ENCODE results near the gene IQCK.
"Not testable (repeated sequence)": the region's sequence is repeated elsewhere in the genome, so short reads cannot be mapped to it uniquely, and the experiment has no call there.

IQCK gene

GRCh38 chr16:19783363-19784182, 65.5 kb downstream of the IQCK start:
- Mint-ChIP-seq H3K4me1 (no peaks in the 10 kb centered on the region), H3K27me3 (no peaks in the 10 kb centered on the region), H3K27ac (peak overlapping the region in 1 of 2 donors; percentile 44), H3K4me3 (no peak overlapping the region), H3K9me3 (no peaks in the 10 kb centered on the region)
- DNase-seq = no peak
- ATAC-seq = no peak

GRCh38 chr16:19784183-19784736, 66.2 kb downstream of the IQCK start:
- ATAC-seq (no peak), DNase-seq (no peak)
- no peaks in the 10 kb centered on the region for H3K27me3 Mint-ChIP-seq
- H3K9me3 Mint-ChIP-seq = no peaks in the 10 kb centered on the region
- H3K27ac Mint-ChIP-seq = no peak overlapping the region
- no peak overlapping the region for H3K4me3 Mint-ChIP-seq
- no peaks in the 10 kb centered on the region for H3K4me1 Mint-ChIP-seq

GRCh38 chr16:19785081-19785480, 67.0 kb downstream of the IQCK start:
- no peak for DNase-seq
- H3K4me3 Mint-ChIP-seq = no peak overlapping the region
- no peaks in the 10 kb centered on the region for H3K9me3 Mint-ChIP-seq

GRCh38 chr16:19785512-19786130, 67.5 kb downstream of the IQCK start:
- ATAC-seq (no peak), DNase-seq (no peak)
- no peak overlapping the region for H3K4me3 Mint-ChIP-seq
- no peaks in the 10 kb centered on the region for H3K27me3 Mint-ChIP-seq
- no peaks in the 10 kb centered on the region for H3K9me3 Mint-ChIP-seq
- no peak overlapping the region for H3K27ac Mint-ChIP-seq
- no peaks in the 10 kb centered on the region for H3K4me1 Mint-ChIP-seq

More at GRCh38 chr16:19785081-19785480, 67.0 kb downstream of the IQCK start:
- ATAC-seq = no peak
- no peaks in the 10 kb centered on the region for H3K27me3 Mint-ChIP-seq
- H3K4me1 Mint-ChIP-seq = no peaks in the 10 kb centered on the region
- no peak overlapping the region for H3K27ac Mint-ChIP-seq

GRCh38 chr16:19801369-19801768, 83.3 kb downstream of the IQCK start:
- H3K4me3 Mint-ChIP-seq, H3K27ac Mint-ChIP-seq, H3K27me3 Mint-ChIP-seq, DNase-seq, ATAC-seq: not testable (repeated sequence)
- Mint-ChIP-seq H3K4me1 (peaks cover 16% of the 10 kb centered on the region), H3K9me3 (peaks cover 13 to 15% of the 10 kb centered on the region in 2 donors)

GRCh38 chr16:19801824-19802223, 83.8 kb downstream of the IQCK start:
- peaks cover 16% of the 10 kb centered on the region for H3K4me1 Mint-ChIP-seq
- not testable (repeated sequence) for H3K27ac Mint-ChIP-seq, H3K4me3 Mint-ChIP-seq, H3K27me3 Mint-ChIP-seq, ATAC-seq, DNase-seq
- H3K9me3 Mint-ChIP-seq = peaks cover 13 to 15% of the 10 kb centered on the region in 2 donors

GRCh38 chr16:19802612-19803011, 84.5 kb downstream of the IQCK start:
- no peak for ATAC-seq
- peaks cover 13 to 15% of the 10 kb centered on the region in 2 donors for H3K9me3 Mint-ChIP-seq
- no peak overlapping the region for H3K4me3 Mint-ChIP-seq
- peaks cover 16% of the 10 kb centered on the region for H3K4me1 Mint-ChIP-seq
- H3K27ac Mint-ChIP-seq = no peak overlapping the region
- no peak for DNase-seq
- no peaks in the 10 kb centered on the region for H3K27me3 Mint-ChIP-seq

- Mint-ChIP-seq H3K4me1 (peaks cover 16% of the 10 kb centered on the region), H3K27me3 (no peaks in the 10 kb centered on the region)
- DNase-seq = peak in 1 of 2 donors; percentile 33
Measured at GRCh38 chr16:19804538-19805323, 86.7 kb downstream of the IQCK start.

GRCh38 chr16:19805459-19806162, 87.5 kb downstream of the IQCK start:
- Mint-ChIP-seq H3K9me3 (peaks cover 13 to 15% of the 10 kb centered on the region in 2 donors), H3K27ac (peak overlapping the region in 1 of 2 donors; percentile 76), H3K27me3 (no peaks in the 10 kb centered on the region), H3K4me3 (no peak overlapping the region), H3K4me1 (peaks cover 16% of the 10 kb centered on the region)
- ATAC-seq (no peak), DNase-seq (no peak)

More at GRCh38 chr16:19804538-19805323, 86.7 kb downstream of the IQCK start:
- Mint-ChIP-seq H3K27ac (peak overlapping the region; percentile 43 to 69), H3K9me3 (peaks cover 13 to 15% of the 10 kb centered on the region in 2 donors), H3K4me3 (peak overlapping the region; percentile 62 to 77)
- peak; percentile 88 for ATAC-seq

GRCh38 chr16:19808061-19808641, 90.1 kb downstream of the IQCK start:
- DNase-seq (no peak), ATAC-seq (peak; percentile 59)
- no peak overlapping the region for H3K4me3 Mint-ChIP-seq
- peaks cover 16% of the 10 kb centered on the region for H3K4me1 Mint-ChIP-seq
- H3K27ac Mint-ChIP-seq = no peak overlapping the region
- peaks cover 15 to 17% of the 10 kb centered on the region in 2 donors for H3K9me3 Mint-ChIP-seq
- H3K27me3 Mint-ChIP-seq = no peaks in the 10 kb centered on the region

GRCh38 chr16:19809121-19809635, 91.1 kb downstream of the IQCK start:
- H3K27me3 Mint-ChIP-seq = no peaks in the 10 kb centered on the region
- no peak for DNase-seq
- ATAC-seq = peak; percentile 26
- no peak overlapping the region for H3K27ac Mint-ChIP-seq
- no peak overlapping the region for H3K4me3 Mint-ChIP-seq
- peaks cover 15 to 19% of the 10 kb centered on the region in 2 donors for H3K9me3 Mint-ChIP-seq
- H3K4me1 Mint-ChIP-seq = peaks cover 12% of the 10 kb centered on the region

GRCh38 chr16:19809693-19810092, 91.6 kb downstream of the IQCK start:
- Mint-ChIP-seq H3K27ac (peak overlapping the region in 1 of 2 donors; percentile 59), H3K4me3 (no peak overlapping the region), H3K4me1 (peaks cover 7% of the 10 kb centered on the region), H3K27me3 (no peaks in the 10 kb centered on the region), H3K9me3 (peaks cover 15 to 19% of the 10 kb centered on the region in 2 donors)
- ATAC-seq (no peak), DNase-seq (no peak)

GRCh38 chr16:19810817-19811731, 93.0 kb downstream of the IQCK start:
- Mint-ChIP-seq H3K4me3 (no peak overlapping the region), H3K27me3 (no peaks in the 10 kb centered on the region), H3K9me3 (peaks cover 2 to 7% of the 10 kb centered on the region in 2 donors), H3K27ac (peak overlapping the region in 1 of 2 donors; percentile 21), H3K4me1 (no peaks in the 10 kb centered on the region)
- DNase-seq (no peak), ATAC-seq (no peak)

Measured in stimulated activated naive CD8-positive, alpha-beta T cell treated with anti-CD3 and anti-CD28 coated beads, Interleukin-15, amount 100 ng/mL, for 72 hours (primary cell).